ENCODE results near the gene LRRC4C.

LRRC4C gene

DNA sequence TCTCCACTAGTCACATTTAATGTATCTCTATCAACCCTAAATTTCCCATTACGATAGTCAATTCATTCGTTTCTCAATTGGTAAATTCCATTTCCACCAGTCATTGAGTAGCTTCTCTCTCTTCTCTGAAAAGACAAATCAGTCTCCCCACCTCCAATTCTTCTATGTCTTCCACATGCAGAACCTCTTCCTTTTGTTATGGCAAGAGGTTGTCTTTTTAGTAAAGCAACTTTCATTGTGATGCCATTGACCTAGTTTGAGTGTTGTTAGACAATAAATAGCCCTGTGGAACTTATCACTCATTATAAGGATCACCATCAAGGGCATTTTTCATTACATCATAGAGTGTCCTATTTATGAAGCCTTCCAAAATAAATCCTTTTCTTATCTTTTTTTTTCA lies 340.9 kb downstream of the LRRC4C start:
- DNase-seq (ENCODE audit: low read depth, low spot score) = no peak

DNA sequence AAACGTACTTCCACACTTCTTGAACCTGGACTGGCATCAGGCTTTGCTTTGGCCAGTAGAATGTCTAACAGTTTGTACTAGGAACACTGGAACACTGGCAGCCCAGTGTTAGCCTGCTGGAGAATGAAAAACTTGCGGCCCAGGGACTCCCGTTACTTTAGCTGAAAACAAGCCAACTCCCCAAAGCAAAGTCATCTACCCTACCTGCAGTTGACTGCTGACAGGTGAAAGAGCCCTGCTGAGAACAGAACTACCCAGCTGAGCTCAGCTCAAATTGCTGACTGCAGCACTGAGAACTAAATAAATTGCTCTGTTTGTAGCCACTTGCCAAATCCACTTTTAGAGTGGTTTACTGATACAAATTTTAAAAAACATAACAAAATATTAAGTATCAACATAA lies 342.5 kb downstream of the LRRC4C start:
- no peak for DNase-seq (ENCODE audit: low read depth, low spot score)

DNA sequence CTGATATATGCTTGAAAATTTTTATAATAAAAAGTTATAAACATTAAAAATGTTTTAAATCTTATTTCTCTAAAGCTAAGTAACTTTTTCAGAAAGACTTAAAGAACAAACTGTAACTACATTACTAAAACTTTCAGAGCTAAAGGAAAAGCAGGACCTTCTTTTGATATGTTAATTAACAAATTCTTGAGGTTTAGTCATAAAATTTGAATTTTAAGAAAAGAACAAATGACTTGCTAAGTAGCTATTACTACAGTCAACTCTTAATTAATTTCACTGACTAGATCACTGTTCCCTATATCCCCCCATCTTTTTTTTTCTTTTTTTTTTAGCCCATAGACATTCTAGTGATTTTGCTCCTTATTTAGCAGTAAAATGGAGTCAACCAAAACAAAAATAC lies 344.4 kb downstream of the LRRC4C start:
- DNase-seq (ENCODE audit: low read depth, low spot score) = no peak

DNA sequence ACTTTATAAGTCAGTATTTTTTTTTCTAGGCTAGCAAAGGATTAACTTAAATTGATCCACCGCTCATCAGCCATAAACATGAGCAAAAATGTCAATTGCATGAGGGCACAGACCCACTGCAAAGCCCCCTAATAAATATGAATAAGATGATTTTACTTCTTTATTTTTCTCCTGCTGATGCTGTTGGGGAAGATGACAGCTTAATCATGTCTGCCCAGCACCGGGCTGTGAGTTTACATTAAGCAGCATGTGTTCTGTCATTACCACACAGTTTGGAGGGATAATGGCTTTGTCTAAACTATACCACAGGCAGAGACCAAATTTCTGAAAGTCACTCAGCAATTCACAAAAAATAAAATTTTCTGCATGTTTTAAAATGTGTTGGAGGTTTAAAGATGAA lies 346.3 kb downstream of the LRRC4C start:
- no peak for DNase-seq (ENCODE audit: low read depth, low spot score)

DNA sequence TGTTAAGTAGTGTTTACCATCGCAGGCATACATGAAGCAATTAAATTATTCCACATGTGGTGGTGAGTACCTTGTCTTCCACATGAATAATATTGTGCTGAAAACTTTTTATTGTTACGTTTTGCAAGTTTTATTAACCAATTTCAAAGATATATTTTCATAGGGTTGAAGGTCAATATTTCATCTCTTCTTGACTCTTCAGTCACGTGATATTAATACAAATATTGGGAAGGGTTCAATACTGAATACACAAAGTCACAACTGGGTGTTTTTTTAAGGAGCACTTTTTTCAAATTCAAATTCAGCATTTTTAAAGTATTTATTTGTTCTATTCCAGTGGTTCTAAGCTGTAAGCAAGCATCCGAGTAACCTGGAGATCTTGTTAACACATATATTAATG lies 348.9 kb downstream of the LRRC4C start:
- DNase-seq (ENCODE audit: low read depth, low spot score) = no peak

DNA sequence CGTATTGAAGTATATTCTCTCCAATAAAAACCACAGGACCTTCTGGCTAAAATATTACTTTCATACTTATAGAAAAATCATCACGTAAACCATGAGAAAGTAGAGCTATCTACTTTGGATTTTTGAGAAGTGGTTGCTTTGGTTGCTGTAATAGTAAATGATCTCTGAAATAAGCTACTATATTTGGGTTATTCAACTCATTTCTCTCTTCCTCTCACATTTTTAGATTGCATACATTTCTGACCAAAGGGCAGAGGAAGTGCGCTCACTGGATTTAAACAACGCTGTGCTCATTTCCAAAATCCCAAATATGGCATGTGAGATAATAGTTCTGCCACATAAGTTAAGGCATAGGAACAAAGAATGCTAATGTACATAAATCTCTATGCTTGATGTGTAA lies 357.0 kb downstream of the LRRC4C start:
- DNase-seq (ENCODE audit: low read depth, low spot score) = no peak

DNA sequence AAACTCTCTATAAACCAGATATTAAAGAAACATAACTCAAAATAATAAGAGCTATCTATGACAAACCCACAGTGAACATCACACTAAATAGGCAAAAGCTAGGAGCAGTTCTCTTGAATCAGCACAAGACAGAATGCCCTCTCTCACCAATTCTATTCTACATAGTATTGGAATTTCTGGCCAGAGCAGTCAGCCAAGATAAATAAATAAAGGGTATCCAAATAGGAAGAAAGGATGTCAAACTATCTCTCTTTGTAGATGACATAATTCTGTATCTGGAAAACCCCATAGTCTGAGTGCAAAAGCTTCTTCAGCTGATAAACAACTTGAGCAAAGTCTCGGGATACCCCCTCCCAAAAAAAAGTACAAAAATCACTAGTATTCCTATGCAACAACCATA lies 359.8 kb downstream of the LRRC4C start:
- DNase-seq (ENCODE audit: low read depth, low spot score) = no peak

DNA sequence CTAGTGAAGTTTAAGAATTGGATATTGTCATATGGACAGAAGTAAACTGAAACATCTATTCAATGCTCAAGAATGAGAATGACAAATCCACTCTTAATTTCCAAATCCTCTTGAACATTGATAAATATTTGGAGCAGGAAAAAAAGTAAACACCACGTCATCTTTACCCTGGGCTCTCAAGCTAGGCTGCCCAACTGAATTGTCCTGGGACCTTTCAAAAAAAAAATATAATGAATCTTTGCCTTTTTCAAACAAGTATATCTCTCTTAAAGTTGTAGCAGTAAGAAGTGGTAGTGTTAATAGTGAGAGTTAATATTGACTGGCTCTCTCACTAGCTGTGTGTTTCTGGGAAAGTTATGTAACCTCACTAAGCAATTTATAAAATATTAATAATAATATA lies 374.3 kb downstream of the LRRC4C start:
- DNase-seq (ENCODE audit: low read depth, low spot score) = no peak

DNA sequence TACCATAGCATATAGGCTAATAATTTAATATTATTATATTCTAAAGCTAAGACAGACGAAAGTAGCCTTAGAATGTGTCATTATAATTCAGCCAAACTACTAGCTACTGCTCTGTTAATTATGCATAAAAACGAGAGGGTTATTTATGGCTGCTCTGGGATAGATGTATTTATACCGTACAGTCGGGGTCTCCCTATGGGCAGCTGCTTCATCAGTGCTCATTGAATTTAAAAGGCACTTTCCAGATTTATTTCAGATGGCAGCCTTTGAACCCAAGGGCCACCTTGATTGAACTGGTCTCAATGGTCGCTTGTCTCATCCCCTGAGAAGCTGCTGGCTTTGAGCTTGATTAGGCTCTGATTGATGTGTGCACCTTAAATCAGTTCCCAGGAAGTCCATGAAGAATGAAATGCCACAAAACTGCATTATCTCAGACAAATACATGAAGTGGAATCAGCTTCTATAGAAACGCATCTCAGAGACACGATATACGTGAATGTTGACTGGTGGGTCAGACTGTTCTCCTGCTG lies 377.6 kb downstream of the LRRC4C start:
- no peak for DNase-seq (ENCODE audit: low read depth, low spot score)

DNA sequence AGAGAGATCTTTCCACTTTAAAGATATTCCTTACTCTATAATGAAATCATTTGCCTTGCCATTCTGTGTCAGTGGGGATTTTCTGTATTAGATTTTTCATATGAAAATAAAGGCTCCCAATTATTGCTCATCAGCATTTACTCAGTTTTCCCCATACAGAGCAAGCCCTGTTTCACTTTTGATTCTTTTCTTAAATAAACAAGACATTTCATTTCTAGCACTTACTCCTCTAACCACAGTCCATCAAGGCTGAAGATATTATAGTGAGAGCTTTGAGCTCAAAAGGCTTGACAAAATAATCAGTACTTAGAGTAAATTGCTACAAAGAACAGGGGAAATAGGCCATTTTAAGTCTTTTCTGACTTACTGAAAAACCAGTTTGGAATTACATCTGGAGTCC lies 385.1 kb downstream of the LRRC4C start:
- no peak for DNase-seq (ENCODE audit: low read depth, low spot score)

DNA sequence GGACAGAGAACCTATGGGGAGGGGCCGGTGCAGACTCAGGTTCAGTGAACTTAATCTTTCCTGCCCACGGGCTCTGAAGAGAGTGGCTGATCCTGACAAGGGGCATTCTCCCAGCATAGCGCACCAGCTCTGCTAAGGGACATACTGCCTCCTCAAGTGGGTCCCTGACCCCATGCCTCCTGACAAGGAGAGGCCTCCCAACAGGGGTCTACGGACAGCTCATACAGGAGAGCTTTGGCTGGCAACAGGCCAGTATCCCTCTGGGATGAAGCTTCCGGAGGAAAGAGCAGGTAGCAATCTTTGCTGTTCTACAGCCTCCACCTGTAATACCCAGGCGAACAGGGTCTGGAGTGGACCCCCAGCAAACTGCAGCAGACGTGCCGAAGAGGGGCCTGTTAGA lies 394.0 kb downstream of the LRRC4C start:
- no peak for DNase-seq (ENCODE audit: low read depth, low spot score)

DNA sequence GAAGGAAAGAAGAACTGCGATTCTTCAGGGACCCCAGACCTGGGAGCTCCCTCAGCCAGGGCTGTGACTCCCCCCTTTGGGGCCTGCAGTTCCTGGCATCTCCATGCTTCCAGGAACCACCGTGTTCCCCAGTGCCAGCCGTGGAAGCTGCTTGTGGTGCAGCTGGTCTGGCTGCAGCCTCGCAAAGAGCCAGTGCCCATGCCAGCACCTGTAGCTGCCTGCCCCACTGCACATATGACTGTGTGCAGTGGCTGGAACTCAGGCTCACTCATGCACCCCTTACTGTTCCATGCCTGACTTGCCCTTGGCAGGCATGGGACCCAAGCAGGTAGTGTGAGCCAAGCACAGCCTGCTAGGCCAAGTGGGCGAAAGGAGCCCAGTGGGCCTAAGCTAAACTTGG lies 401.3 kb downstream of the LRRC4C start:
- no peak for DNase-seq (ENCODE audit: low read depth, low spot score)

DNA sequence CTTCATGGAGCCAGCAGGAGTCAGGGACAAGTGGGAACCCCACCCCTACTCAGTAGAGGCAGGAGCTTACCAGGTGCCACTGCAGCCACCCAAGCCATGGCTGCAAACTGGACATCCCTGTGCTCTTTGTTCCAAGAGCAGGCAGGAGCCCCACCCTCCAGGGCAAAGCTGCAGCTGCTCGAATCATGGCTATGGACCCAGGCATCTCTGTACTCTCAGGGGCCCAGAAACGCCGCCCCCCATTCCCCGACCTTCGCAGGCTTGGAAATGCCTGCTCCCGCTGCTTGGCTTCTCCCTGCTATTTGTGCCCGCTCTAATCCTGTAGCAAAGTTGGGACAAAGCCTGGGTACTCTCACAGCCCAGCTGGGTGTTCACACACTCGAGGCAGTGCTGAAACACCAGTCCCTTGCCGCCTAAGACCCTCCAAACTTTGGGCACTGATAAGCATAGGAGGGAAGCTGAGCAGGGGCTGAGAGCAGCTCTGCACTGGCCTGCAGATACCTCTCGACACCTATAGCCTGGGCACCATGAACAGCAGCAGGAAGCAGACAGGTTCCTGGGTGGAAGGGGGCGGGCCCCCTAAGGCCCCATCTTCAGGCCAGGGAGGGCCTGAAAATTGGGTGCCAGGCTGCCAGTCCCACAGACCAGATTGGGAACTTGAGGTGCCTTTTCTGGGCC lies 402.4 kb downstream of the LRRC4C start:
- DNase-seq (ENCODE audit: low read depth, low spot score) = no peak

DNA sequence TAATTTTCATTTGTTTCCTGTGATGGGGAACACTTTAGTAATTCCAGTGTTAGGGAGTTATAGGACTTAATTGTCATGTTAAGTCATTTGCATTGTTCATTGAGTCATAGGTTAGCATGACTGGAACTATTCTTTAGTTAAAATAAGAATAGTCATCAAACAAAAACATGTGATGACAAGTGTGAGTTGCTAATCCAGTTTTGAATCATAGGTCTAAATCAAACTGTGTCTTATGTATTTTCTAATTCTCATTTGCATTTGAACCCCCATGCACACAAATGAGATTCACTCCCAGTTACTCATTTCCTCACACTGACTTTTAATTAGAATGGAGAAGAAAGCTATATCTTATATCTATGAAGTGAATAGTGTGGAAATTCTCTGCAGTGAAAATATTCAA lies 405.6 kb downstream of the LRRC4C start:
- DNase-seq (ENCODE audit: low read depth, low spot score) = no peak

DNA sequence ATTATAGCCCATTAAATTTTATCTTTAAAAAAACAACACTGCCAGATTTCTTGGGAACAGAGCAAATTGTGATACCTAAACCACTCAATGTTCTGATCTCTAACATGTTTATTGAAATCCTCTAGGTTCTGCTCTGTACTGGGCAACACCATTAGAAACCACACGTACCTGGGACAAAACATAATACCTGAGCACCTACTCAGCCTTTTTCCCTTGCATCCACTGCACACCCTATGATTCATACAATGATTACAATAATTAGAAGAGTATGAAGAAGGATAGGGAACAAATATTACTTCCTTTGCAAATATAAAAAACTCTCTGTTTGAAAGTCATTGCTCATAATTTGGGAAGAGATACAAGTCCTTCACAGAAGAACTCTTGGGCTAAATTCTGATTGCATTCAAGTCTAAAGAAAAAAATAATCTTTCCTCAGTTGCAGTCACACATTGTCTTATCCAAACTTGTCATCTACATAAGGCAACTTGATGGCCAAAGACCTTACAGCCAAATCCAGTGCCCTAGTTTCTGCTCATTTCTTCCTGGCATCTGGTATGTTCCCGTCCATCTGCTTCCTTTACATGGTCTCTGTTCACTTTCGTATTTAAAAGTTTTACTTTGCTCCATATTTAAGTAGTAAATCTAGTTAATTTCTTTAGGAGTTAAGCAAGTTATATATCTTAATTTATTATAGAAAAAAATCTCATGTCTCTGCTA lies 407.4 kb downstream of the LRRC4C start:
- no peak for DNase-seq (ENCODE audit: low read depth, low spot score)

DNA sequence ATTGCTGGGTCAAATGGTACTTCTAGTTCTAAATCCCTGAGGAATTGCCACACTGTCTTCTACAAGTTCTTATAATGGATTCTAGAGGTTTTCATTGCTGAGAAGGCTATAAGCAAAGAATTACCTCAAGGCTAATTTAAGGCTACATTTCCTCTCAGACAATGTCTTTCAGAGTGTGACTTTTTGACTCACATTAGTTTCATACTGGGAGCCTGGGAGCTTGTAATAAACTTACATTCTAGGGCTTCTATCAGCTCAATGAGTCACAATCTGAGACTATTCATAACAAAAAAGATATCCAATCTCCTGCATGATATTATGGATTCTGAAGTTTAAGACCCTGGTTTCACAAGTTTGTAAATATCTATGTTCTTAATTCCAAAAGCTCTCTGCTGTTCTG lies 408.7 kb downstream of the LRRC4C start:
- DNase-seq (ENCODE audit: low read depth, low spot score) = no peak

DNA sequence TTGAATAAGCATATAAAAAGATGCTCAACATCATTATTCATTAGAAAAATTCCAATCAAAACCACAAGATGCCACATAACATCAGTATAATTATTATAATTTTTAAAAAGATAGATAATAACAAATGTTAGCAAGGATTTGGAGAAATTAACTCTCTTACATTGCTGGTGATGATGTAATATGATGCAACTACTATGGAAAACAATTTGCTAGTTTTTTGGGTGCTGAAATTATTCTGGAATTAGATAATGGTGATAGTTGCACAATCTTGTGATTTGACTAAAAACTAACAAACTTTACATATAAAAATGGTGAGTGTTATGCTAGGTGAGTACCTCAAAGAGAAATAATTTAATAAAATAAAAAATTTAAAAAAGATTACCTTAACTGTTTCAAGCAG lies 412.2 kb downstream of the LRRC4C start:
- no peak for DNase-seq (ENCODE audit: low read depth, low spot score)

DNA sequence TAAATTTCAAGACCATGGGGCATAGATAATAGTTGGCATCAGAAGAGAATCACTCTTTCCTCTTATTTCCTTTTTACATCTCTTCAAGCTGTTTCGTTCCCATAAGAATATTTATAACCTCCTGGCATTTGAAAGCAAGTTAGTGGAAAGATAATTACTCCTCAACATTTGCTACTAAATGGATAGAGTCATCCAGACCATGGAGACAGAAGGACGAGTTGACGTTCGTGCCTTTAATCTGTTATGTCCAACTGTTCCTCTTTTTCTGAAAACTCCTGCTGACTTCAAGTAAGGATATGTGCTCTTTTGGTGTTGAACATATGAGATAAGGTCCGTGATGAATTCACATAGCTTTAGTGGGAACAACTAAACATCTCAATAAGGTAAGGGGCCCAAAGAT lies 414.2 kb downstream of the LRRC4C start:
- DNase-seq (ENCODE audit: low read depth, low spot score) = no peak

DNA sequence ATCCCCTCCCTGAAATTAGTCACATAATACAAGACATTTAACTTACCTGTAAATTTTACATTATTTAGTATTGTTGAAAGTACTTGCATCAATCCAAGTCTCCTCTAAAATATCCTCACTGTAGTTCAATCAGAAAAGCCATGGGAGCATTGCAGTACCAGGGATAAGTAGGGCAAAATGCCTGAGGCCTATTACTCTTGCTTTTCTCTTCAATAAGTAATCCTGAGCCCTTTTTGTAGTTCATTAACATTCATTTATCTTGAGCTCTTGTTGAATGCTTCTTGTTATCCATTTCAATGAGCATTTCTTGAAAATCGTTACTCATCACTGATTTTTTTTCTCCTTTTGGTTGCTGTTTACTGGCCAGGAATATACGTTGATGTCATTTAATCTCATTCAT lies 414.7 kb downstream of the LRRC4C start:
- DNase-seq (ENCODE audit: low read depth, low spot score) = no peak

DNA sequence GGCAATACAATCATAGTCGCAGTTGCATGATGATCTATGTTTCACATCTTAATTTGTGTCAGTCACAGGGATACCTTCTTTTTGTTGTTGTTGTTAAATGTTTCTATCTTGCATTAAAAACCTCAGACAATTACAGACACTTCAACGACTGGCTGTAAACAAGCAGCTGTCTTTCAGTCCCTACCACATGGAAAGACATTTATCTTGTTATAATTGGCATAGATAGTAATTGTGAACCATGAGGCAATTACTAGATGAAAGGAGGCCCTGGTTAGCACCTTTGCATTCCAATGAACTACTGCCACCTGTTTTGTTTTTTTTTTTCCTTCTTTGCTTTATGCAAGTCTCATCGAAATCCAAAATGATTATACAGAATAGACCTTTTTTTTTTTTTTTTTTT lies 416.8 kb downstream of the LRRC4C start:
- no peak for DNase-seq (ENCODE audit: low read depth, low spot score)

DNA sequence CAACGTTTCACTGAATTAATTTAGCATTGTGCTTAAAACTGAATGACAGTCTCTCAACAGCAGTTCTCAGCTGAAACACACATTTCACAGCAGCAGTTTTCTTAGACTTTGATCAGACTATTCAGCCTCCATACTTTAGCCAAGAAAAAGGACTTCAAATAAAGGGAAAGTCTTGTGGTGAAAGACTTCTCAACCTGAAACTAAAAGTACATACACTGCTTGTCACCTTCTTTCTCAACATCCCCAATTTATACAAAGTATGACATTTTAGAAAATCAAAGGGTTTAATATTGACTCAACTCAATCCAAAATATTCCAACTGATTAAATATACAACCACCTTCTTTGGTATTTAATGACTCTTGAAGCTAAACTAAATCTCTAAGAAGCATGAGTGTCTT lies 419.0 kb downstream of the LRRC4C start:
- no peak for DNase-seq (ENCODE audit: low read depth, low spot score)

DNA sequence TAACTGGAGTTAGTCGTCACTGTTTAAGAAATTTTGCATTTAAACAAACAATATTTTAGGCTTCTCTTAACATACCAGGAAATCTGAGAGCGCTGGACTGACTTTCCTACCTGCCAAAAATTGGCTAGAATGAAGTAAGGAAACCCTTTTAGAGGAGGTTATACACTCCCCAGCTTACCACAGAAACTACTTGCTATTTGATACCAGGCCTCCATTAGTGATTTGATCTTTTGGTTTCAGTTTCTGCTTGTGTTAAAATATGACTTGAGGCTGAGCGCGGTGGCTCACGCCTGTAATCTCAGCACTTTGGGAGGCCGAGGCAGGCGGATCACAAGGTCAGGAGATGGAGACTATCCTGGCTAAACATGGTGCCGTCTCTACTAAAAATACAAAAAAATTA lies 419.9 kb downstream of the LRRC4C start:
- DNase-seq (ENCODE audit: low read depth, low spot score) = no peak

DNA sequence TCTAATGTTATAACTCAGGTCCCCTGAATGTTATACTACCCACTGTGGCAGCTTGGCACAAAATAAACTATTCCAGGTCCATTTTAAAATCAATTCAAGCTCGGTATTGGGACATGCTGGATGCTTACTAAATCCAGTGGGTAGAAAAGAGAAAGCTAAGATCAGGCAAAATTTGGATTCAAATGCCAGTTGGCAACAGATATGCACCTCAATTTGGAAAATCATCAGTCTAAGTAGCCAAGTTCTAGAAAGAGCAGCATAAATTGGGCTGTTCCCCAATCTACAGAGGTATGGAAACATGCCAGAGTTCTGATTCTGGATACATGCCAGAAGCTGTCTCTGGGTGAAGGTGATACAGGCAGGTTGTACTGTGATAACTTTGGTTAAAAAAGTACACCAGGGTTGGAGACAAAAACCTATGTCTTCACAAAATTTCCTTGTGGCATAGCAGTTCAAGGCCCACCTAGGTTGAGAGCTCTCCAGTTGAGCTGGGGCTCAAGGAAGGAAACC lies 427.8 kb downstream of the LRRC4C start:
- DNase-seq (ENCODE audit: low read depth, low spot score) = no peak

Measured in brain pericyte (primary cell).